Caco-2 (cell line): ENCODE data around the gene AKAP6. TPM values are rescaled to one million over a fixed set of nuclear protein-coding genes. Genes with fewer than 3 reads are reported as not detected.

Experiments used
- BruUV-seq: library from RNA; stranded (reverse); fragments of 400-500 nt; replicated peaks from 2 replicates; lab custom pipeline; 2021; lab: Mats Ljungman, UMichigan
- CTCF ChIA-PET: fragments of 300-600 bp; sonication (Branson Sonifier 250); formaldehyde crosslinking; loops from one replicate; lab custom pipeline; 2022; ENCODE audit warnings: antibody characterized with exemption; lab: Charles Lee
- POLR2A ChIA-PET: fragments of 300-600 bp; sonication (Branson Sonifier 250); formaldehyde crosslinking; loops from one replicate; lab custom pipeline; 2022; ENCODE audit warnings: antibody characterized with exemption; lab: Charles Lee
- DNase-seq, 2 experiments: peaks; one replicate each; pipeline versions ENCODE4 v3.0.0 to v3.0.0-alpha.2; 2020 to 2022
- H3K27me3 ChIP-seq: replicated peaks from 2 replicates; pipeline ENCODE4 v1.6.0; 2011; ENCODE audit warnings: low read length; ENCODE audit not compliant: control insufficient read depth, insufficient read depth
- H3K36me3 ChIP-seq: 2 replicates; pipeline ENCODE4 v1.5.1; 2011; ENCODE audit warnings: low read length; ENCODE audit not compliant: control insufficient read depth, insufficient read depth
- H3K4me1 ChIP-seq: fragments of 250-450 bp; sonication (Bioruptor Pico); 2 replicates; pipeline ENCODE4 v1.5.1; 2020; ENCODE audit warnings: mild to moderate bottlenecking
- H3K4me3 ChIP-seq: 2 replicates; pipeline ENCODE4 v1.5.1; 2011; ENCODE audit warnings: low read depth, mild to moderate bottlenecking, control low read depth, low read length
- H3K9me3 ChIP-seq: fragments of 250-450 bp; sonication (Bioruptor Pico); 2 replicates; pipeline ENCODE4 v1.5.1; 2020; ENCODE audit warnings: mild to moderate bottlenecking, moderate library complexity
- H3K27ac Mint-ChIP-seq: one replicate; pipeline ENCODE4 v1.8.0; 2022; ENCODE audit warnings: mixed read lengths; ENCODE audit not compliant: unreplicated experiment
- H3K27me3 Mint-ChIP-seq: one replicate; pipeline ENCODE4 v1.8.0; 2022; ENCODE audit warnings: mixed read lengths; ENCODE audit not compliant: insufficient read depth, unreplicated experiment
- H3K36me3 Mint-ChIP-seq: one replicate; pipeline ENCODE4 v1.8.0; 2022; ENCODE audit warnings: mild to moderate bottlenecking, mixed read lengths; ENCODE audit not compliant: insufficient read depth, unreplicated experiment
- H3K4me1 Mint-ChIP-seq: one replicate; pipeline ENCODE4 v1.8.0; 2022; ENCODE audit warnings: low read depth, mixed read lengths; ENCODE audit not compliant: unreplicated experiment
- H3K4me3 Mint-ChIP-seq: one replicate; pipeline ENCODE4 v1.8.0; 2022; ENCODE audit warnings: mild to moderate bottlenecking, moderate library complexity, mixed read lengths; ENCODE audit not compliant: unreplicated experiment
- H3K9me3 Mint-ChIP-seq: one replicate; pipeline ENCODE4 v1.8.0; 2022; ENCODE audit warnings: mixed read lengths; ENCODE audit not compliant: unreplicated experiment
- CTCF ChIP-seq, 2 experiments: fragments of 200-600 bp in 1 of 2; IDR thresholded peaks; 1 replicate in 1 of 2; 2 replicates in 1 of 2; pipeline versions ENCODE4 v1.5.1 to v1.8.0; 2011 to 2022; ENCODE audit warnings: antibody characterized with exemption in 1 of 2, control low read depth in 1 of 2, inconsistent platforms in 1 of 2, low read depth in 1 of 2, low read length in 1 of 2, mild to moderate bottlenecking in 1 of 2, moderate library complexity in 1 of 2; ENCODE audit not compliant: insufficient read depth in 1 of 2, severe bottlenecking in 1 of 2, unreplicated experiment in 1 of 2
- intact Hi-C: fragments of 100-400 bp; cut with micrococcal nuclease; formaldehyde crosslinking; loops from one replicate; pipeline ENCODE4 v1.10.0; 2022; ENCODE audit not compliant: unreplicated experiment
- total RNA-seq: library from RNA; stranded (reverse); gene quantifications from 2 replicates; pipeline ENCODE4 v1.2.3, GENCODE V29; 2022

AKAP6 gene
- total RNA-seq, 1 experiment from 2014 or later: 3.0 TPM

GRCh38 chr14:32802295-32802694 is 473.2 kb downstream of the AKAP6 start:
- BruUV-seq: no TSS peak
- H3K4me3 ChIP-seq: no peak overlapping the region
- ChIA-PET CTCF (no interaction called here), POLR2A (no interaction called here)
- H3K36me3 ChIP-seq: no peaks in the 10 kb centered on the region
- no peak for DNase-seq
- no peak for TF ChIP-seq CTCF (IDR thresholded peaks at IDR 0.05; ENCODE audit: insufficient read depth in 1 of 2, low read depth in 1 of 2, low read length in 1 of 2, severe bottlenecking in 1 of 2, unreplicated experiment in 1 of 2)
- Mint-ChIP-seq H3K4me1 (no peaks in the 10 kb centered on the region), H3K36me3 (no peaks in the 10 kb centered on the region), H3K9me3 (peaks cover 36% of the 10 kb centered on the region), H3K27me3 (no peaks in the 10 kb centered on the region), H3K4me3 (no peak overlapping the region), H3K27ac (no peak overlapping the region)
- no peaks in the 10 kb centered on the region for H3K4me1 ChIP-seq
- H3K27me3 ChIP-seq: no peaks in the 10 kb centered on the region
- peaks cover 20% of the 10 kb centered on the region for H3K9me3 ChIP-seq
- intact Hi-C loops: no loop called here

GRCh38 chr14:32805979-32806378 is 476.9 kb downstream of the AKAP6 start:
- Mint-ChIP-seq H3K4me3 (no peak overlapping the region), H3K9me3 (peaks cover 20% of the 10 kb centered on the region), H3K4me1 (no peaks in the 10 kb centered on the region), H3K27ac (no peak overlapping the region), H3K36me3 (no peaks in the 10 kb centered on the region), H3K27me3 (peaks cover 7% of the 10 kb centered on the region)
- TF ChIP-seq CTCF (IDR thresholded peaks at IDR 0.05; ENCODE audit: insufficient read depth in 1 of 2, low read depth in 1 of 2, low read length in 1 of 2, severe bottlenecking in 1 of 2, unreplicated experiment in 1 of 2): no peak
- H3K36me3 ChIP-seq: no peaks in the 10 kb centered on the region
- H3K27me3 ChIP-seq: no peaks in the 10 kb centered on the region; the same call in 1 of the 2 replicates
- ChIA-PET CTCF (no interaction called here), POLR2A (no interaction called here)
- no peak for DNase-seq
- intact Hi-C loops: no loop called here
- H3K4me1 ChIP-seq: no peaks in the 10 kb centered on the region
- no TSS peak for BruUV-seq
- H3K9me3 ChIP-seq: peaks cover 12% of the 10 kb centered on the region
- no peak overlapping the region for H3K4me3 ChIP-seq

GRCh38 chr14:32808644-32809043 is 479.5 kb downstream of the AKAP6 start:
- TF ChIP-seq CTCF (IDR thresholded peaks at IDR 0.05; ENCODE audit: insufficient read depth in 1 of 2, low read depth in 1 of 2, low read length in 1 of 2, severe bottlenecking in 1 of 2, unreplicated experiment in 1 of 2): no peak
- Mint-ChIP-seq H3K4me1 (no peaks in the 10 kb centered on the region), H3K27me3 (peaks cover 7% of the 10 kb centered on the region), H3K36me3 (no peaks in the 10 kb centered on the region), H3K9me3 (peaks cover 13% of the 10 kb centered on the region), H3K4me3 (no peak overlapping the region), H3K27ac (no peak overlapping the region)
- Histone ChIP-seq H3K9me3 (no peaks in the 10 kb centered on the region; the same call in 1 of the 2 replicates), H3K27me3 (no peaks in the 10 kb centered on the region; the same call in 1 of the 2 replicates), H3K36me3 (no peaks in the 10 kb centered on the region), H3K4me3 (no peak overlapping the region), H3K4me1 (no peaks in the 10 kb centered on the region)
- CTCF ChIA-PET: no interaction called here
- BruUV-seq: no TSS peak
- POLR2A ChIA-PET: no interaction called here
- intact Hi-C loops: no loop called here
- no peak for DNase-seq
